NCI-H2081 (cell line): ENCODE data around the gene LBR.

ENCODE experiments used
- DNase-seq, 2 experiments: peaks; one replicate each; lab custom pipeline; 2025; lab: John Stamatoyannopoulos, UW

LBR gene

GRCh38 chr1:225464851-225465792 lies 37.3 kb upstream of the LBR start:
- peak in 1 of 2 experiments; percentile 33 for DNase-seq

GRCh38 chr1:225462714-225463574 lies 35.1 kb upstream of the LBR start:
- peak; percentile 91 to 96 for DNase-seq

- DNase-seq: peak in 1 of 2 experiments; percentile 84
Measured at GRCh38 chr1:225462429-225462713, 34.5 kb upstream of the LBR start.

GRCh38 chr1:225461533-225462428 lies 33.9 kb upstream of the LBR start:
- DNase-seq: no peak

- no peak for DNase-seq
Measured at GRCh38 chr1:225460737-225461532, 33.1 kb upstream of the LBR start.

- DNase-seq: no peak
Measured at GRCh38 chr1:225460021-225460736, 32.3 kb upstream of the LBR start.

GRCh38 chr1:225458222-225458631 lies 30.4 kb upstream of the LBR start:
- no peak for DNase-seq

- DNase-seq: no peak
Measured at GRCh38 chr1:225454733-225455132, 26.9 kb upstream of the LBR start.

GRCh38 chr1:225453797-225454648 lies 26.2 kb upstream of the LBR start:
- peak; percentile 92 to 98 for DNase-seq

GRCh38 chr1:225451840-225452515 lies 24.1 kb upstream of the LBR start:
- DNase-seq: no peak

GRCh38 chr1:225451340-225451739 lies 23.5 kb upstream of the LBR start:
- DNase-seq: no peak

GRCh38 chr1:225450491-225451191 lies 22.8 kb upstream of the LBR start:
- peak in 1 of 2 experiments; percentile 38 for DNase-seq

GRCh38 chr1:225449774-225450173 lies 21.9 kb upstream of the LBR start:
- DNase-seq: no peak

GRCh38 chr1:225449261-225449660 lies 21.4 kb upstream of the LBR start:
- DNase-seq: no peak

GRCh38 chr1:225448146-225448805 lies 20.4 kb upstream of the LBR start:
- no peak for DNase-seq

GRCh38 chr1:225447650-225448089 lies 19.8 kb upstream of the LBR start:
- no peak for DNase-seq

GRCh38 chr1:225446981-225447615 lies 19.3 kb upstream of the LBR start:
- no peak for DNase-seq
